GM12875 (cell line): ENCODE results near the gene ASTN2.

Experiments used
- H3K4me3 ChIP-seq: one replicate; pipeline ENCODE4 v1.5.1; 2011; ENCODE audit warnings: low read depth, low read length, control low read depth
- CTCF ChIP-seq: IDR thresholded peaks from 2 replicates; pipeline ENCODE4 v1.5.1; 2011; ENCODE audit warnings: low read depth, mild to moderate bottlenecking, control low read depth, inconsistent platforms, low read length, moderate library complexity, borderline replicate concordance; ENCODE audit not compliant: insufficient read depth

ASTN2 gene

GRCh38 chr9:117258184-117258866 lies 156.5 kb downstream of the ASTN2 start:
- H3K4me3 ChIP-seq, result no peak overlapping the region
- no peak for TF ChIP-seq CTCF

- TF ChIP-seq CTCF, result no peak
- H3K4me3 ChIP-seq, result no peak overlapping the region
These were observed 161.6 kb downstream of the ASTN2 start for GRCh38 chr9:117253261-117253660.

GRCh38 chr9:117250610-117251215 lies 164.1 kb downstream of the ASTN2 start:
- TF ChIP-seq CTCF, result no peak
- H3K4me3 ChIP-seq, result no peak overlapping the region

- no peak overlapping the region for H3K4me3 ChIP-seq
- TF ChIP-seq CTCF, result no peak
These were observed 165.1 kb downstream of the ASTN2 start for GRCh38 chr9:117249799-117250198.

GRCh38 chr9:117247266-117247665 lies 167.6 kb downstream of the ASTN2 start:
- H3K4me3 ChIP-seq, result no peak overlapping the region
- TF ChIP-seq CTCF, result peak; percentile 40; the same call in 1 of the 2 replicates

- TF ChIP-seq CTCF, result no peak
- no peak overlapping the region for H3K4me3 ChIP-seq
These were observed 169.6 kb downstream of the ASTN2 start for GRCh38 chr9:117245175-117245829.
